GM18499 (cell line): ENCODE measurements around the gene KCTD10.
"Not testable (repeated sequence)": the region's sequence is repeated elsewhere in the genome, so short reads cannot be mapped to it uniquely, and the experiment has no call there.

Source experiments
- ATAC-seq: cut with Tn5 transposase; IDR thresholded peaks from one replicate; pipeline ENCODE4 v1.9.1; 2021; ENCODE audit warnings: moderate number of reproducible peaks; ENCODE audit not compliant: insufficient read depth, unreplicated experiment

KCTD10 gene

DNA sequence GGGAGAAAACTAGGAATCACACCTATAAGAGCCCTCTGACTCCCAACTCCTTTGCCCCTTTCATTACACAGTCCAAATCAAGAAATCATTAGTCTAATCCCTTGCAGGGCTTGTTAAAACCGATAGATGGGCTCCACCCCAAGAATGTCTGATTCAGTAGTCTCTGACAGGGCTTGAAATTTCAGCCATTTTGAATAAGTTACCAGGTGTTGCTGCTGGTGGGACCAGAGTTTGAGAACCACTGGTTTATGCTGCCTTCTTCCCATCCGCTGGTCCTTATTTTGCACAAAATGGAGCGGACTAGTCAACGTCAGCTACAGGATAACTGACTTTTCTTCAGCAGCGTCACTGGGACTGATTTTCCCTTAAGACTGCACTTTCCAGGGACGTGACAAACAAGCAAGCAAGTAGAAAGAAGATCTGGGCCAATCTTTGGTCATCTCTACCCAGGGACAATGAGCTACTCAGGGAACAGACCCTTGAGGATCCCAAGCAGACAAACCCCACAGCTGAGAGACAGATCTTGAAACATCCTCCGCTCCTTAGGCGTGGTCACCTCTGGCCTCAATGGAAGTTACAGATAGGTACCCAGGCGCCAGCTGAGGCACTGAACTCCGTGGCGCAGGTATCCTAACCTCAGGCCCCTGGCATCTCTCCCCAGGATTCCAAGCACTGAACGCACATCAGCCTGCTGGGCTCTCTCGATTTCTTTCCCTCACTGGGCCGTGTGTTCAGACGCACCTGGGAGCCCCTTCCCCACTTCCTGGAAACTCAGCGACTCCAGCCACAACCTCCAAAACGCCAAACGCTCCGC lies 900 bp downstream of the KCTD10 start:
- ATAC-seq: no peak

DNA sequence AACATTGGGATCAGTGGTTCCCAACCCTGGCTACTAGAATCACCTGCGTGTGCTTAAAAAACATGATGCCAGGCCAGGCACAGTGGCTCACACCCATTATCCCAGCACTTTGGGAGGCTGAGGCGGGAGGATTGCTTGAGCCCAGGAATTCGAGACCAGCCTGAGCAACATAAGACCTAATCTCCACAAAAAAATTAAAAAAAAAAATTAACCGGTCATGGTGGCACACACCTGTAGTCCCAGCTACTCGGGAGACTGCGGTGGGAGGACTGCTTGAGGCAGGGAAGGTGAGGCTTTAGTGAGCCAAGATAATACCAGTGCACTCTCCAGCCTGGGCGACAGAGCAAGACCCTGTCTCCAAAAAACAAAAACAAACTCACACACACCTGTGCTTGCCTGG lies 2.0 kb downstream of the KCTD10 start:
- no peak for ATAC-seq

GRCh38 chr12:109473526-109474270 lies 3.4 kb downstream of the KCTD10 start:
- ATAC-seq: not testable (repeated sequence)

DNA sequence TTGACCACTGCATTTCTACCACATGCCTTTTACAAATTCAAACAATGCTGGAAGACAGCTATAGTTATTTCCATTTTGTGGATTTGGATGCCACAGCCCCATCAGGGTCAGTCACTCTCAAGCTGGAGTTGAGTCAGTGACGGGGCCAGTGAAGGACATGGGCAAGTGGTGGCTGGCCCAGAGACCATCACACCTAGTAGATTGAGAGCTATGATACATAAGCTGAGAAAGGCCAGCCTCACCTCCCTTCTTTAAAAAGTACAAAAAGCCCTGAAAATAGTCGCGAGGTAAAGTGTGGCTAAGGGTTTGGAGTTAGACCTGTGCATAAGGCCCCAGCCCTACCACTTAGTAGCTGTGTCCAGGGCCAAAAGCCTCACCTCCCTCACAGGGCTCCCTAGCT lies 4.1 kb downstream of the KCTD10 start:
- no peak for ATAC-seq

- ATAC-seq: no peak
Measured at GRCh38 chr12:109469517-109469916, 7.6 kb downstream of the KCTD10 start.

DNA sequence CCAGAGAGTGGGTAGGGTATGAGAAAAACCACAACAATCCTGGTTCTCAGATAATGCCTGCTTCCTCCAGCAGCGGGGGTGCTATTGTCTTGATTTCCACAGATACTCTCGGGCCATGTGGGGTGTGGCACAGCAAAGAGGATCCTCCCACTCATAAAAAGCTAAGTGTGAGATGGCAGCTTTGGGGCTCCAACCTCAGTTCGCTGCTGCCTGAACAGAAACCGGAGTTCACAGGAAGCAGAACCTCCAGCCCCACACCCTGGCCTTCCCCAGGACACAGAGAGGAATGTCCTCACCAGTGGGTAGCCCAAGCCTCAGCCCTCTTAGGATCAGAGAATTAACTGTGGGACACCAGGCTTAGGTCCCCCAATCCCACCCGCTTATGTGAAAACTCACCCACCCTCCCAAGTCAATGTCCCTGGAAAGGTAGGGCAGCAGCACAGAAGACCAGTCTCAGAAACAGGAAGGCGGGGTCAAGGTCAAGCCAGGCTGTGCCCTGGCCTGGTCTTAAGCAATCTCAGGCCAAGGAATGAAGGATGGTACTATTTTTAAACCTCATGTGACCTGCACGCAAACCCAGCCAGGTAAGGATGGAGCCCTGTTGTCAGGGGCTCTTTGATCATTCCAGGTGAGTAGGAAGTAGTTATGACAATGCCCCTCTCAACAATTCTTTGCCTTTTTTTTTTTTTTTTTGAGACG lies 9.0 kb downstream of the KCTD10 start:
- no peak for ATAC-seq

- ATAC-seq: no peak
Measured at GRCh38 chr12:109466821-109467220, 10.3 kb downstream of the KCTD10 start.

- ATAC-seq: no peak
Measured at GRCh38 chr12:109466305-109466704, 10.8 kb downstream of the KCTD10 start.

DNA sequence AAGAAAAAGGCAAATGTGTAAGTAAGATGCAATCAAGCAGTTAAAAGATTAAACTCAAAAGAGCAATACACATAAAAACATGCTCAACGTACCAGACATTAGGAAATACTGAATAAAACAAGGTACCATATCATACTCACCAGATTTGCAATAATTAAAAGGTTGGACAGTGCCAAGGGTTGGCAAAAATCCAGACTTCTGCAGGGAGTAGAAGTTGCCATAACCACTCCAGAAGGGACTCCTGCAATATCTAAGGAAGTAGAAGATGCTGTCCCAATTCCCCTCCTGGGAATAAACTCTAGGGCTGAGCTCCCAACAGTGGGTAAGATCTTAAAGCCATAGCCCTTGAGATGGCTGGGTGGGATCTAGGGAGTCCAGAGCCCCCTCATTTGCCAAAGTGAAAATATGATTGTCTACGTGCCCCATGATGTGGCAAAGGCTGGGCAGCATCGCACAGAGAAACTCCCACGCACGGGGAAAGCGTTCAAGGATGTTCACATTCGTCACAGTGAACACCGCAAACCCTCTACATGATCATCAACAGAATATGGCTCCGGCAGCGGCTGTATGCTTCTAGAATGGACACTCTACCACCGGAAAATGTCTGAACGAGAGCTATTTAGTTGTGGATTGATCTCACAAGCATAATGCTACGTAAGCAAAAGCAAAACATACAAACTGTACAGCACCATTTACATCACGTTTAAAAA lies 12.3 kb downstream of the KCTD10 start:
- ATAC-seq: no peak

GRCh38 chr12:109463756-109464155 lies 13.3 kb downstream of the KCTD10 start:
- no peak for ATAC-seq

DNA sequence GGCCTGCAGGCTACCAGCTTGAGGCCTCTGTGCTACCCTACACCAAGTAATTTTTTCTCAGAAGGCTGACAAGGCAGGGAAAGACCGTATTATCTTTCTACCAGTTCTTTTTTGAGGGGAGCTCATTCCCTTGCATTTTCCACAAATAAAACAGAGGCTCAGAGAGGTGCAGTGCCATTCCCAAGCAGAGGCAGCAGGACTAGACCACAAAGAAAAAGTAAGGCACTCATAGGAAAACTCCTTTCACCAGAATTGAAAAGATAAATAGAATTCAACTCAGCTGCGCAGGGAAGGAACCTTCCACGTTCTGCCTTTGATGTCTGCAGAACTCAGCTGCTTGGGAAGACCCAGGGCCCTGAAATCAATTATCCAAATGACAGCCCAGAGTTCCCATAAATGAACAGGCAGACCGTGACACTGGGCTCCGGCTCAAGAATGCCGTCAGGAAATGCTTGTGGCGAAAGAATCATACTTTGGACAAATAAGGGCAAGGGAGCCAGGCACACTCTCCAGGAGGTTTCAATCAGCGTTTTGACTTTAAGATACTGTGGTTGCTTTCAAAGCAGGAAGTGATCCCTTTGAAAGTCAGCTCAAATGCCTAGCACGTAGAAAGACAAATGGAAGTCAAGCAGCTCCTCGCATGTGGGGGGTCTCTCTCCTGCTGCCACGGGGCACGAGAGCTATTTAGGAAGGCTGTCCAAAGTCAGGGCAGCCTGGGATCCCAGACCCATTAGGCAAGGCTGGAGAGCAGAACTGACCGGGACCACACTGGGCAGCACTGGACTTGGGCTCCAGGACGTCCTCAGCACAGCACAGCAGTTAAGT lies 14.0 kb downstream of the KCTD10 start:
- no peak for ATAC-seq

DNA sequence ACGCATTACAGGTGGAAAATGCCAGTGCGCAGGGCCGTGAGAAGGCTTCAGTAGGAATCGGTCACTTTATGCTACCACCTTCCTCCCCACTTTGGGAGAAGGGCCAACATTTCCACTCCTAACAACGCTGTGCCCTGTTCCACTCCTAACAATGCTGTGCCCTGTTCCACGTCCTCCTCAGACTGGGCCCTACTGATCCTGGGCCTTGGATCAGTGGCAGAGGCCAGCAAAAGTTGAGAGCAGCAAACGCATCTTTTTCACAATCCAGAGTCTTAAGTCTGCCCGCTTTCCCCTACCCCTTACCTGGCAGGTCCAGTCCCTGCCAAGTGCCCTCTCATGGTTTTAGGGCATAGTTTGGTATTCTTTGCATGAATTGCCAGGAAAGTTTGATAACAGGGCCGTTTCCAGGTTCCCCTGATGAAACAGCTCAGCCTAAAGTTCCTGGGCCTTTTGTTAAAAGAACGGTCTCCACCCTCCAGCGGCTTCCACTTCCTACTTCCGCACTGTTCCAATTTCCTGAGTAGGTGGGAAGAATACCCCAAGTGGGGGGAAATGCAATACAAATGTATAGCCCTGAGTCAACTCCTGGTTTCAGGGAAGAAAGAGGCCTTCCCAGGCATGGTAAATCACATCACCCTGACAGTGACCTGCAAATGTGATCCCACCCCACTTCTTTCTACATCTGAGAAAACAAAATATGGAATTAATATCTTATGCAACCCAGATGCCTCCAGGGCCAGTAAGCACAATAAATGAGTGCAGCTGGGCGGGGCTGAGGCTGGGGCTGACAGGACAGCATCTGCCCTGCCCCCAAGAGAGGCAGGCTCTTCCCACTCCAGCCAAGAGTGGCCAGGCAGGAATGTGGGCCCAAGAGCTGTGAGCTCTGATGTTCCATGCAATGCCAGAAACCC lies 15.0 kb downstream of the KCTD10 start:
- ATAC-seq: no peak

GRCh38 chr12:109461049-109461845 lies 15.9 kb downstream of the KCTD10 start:
- no peak for ATAC-seq

DNA sequence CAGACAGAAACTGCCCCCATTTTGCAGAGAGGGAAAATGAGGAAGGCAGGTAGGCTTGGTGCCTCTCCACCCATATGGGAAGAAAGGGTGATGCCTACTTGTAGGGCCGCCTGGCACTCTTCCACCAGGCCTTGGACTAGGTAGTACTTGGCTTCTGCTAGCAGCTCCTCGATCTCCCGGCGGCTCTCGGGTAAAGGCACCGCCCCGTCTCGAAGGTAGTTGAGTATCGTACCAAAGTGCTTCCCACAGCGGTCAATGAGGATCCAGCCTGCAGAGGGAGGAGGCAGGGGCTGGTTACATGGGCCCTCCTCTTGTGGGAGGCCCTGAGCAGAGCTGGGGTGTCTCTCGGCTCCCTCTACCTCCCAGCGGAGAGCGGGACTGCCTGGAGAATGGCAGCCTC lies 16.6 kb downstream of the KCTD10 start:
- no peak for ATAC-seq

- no peak for ATAC-seq
Measured at GRCh38 chr12:109459247-109459646, 17.9 kb downstream of the KCTD10 start.

- ATAC-seq: no peak
Measured at GRCh38 chr12:109458771-109459208, 18.3 kb downstream of the KCTD10 start.

DNA sequence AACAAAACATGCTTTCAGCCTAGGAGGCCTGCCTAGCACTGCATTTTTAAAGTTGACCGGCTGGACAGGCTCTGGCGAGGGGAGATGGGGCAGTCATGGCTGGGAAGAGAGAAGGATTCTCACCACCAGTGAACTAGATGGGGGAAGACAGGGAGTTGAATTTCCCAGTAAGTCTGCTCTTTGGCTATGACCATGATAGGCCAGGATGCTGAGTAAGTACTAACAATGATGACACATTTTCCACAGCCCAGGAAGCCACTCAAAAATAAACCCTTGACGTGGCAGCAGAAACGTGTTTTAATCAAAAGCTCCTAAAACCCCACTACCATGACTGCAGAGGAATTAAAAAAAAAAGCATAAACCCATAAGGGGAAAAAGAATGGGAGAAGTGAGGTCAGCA lies 19.0 kb downstream of the KCTD10 start:
- no peak for ATAC-seq

GRCh38 chr12:109455706-109456105 lies 21.4 kb downstream of the KCTD10 start:
- ATAC-seq: no peak
